GM19397 (cell line): ENCODE results near the gene CASP1.
"Not testable (repeated sequence)": the region's sequence is repeated elsewhere in the genome, so short reads cannot be mapped to it uniquely, and the experiment has no call there.

Experiments
- ATAC-seq: cut with Tn5 transposase; IDR thresholded peaks from one replicate; pipeline ENCODE4 v1.9.1; 2021; ENCODE audit warnings: mild to moderate bottlenecking, moderate library complexity; ENCODE audit not compliant: unreplicated experiment

Gene CASP1

DNA sequence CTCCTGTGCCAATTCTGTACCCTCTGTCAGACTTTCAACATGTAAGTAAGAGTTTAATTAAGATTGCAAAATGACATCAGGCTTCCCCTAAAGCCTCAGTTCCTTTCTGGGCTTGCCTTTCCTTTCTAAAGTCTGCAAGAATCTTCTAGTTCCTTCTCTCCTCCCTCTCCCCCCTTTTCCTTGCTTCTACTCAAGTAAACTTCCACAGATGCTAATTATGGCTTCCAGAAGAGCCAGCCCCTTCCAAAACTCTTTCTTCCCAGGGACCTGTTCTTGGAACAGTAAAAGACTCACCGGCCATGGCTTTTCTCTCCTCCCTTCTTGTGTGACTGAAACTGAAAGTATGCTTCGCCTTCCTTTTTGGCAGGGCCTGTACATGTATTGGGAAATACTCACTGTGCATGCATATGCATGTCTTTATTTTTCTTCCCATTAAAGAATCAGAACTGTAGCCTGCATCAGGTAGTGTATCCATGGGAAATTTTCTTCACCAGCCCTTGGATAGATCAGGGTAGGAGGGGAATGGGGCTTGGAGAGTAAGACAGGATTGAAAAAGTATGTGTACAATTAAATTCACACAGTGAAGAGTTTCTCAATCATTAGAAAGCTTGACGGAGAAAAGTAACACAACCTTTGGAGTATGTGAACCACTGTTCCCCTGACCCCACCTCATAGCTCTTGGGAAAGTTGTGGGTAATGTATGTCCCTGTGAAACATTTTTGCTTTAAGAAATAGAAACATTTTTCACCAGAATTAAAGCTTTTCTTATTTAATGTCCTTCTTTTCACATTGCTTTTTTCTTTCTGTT lies at the start of gene CASP1:
CASP1 (minus strand) TSS at position 332 of the 808 bp plus-strand sequence; CDS start at position 301, 31 bp downstream.
- ATAC-seq: peak; percentile 88

DNA sequence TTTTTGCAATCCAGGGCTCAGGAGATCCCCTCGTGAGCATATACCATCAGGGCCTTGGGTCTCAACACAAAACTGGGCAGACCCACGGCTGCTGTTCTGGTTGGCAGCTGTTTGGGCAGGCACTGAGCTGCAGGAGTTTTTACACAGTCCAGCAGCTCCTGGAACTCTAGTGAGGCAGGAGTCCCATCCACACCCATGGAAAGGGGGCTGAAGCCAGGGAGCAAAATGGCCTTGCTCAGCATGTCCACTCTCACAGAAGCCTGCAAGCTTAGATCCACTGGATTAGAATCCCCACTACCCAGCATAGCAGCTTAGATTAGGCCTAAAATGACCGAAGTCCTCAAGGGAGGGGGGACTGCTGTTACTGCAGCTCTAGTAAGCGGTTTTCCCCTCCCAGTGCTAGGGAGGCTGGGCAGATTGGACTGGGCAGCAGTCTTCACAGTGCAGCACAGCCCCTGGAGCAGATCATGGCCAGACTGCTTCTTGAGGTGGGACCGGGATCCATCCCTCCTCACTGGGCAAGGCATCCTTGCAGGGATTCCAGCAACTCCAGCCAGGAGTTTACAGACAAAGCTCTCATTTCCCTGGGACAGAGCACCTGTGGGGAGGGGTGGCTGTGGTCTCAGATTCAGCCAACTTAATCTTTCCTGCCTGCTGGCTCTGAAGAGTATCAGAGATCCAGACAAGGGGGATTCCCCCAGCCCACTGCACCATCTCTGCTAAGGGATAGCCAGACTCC lies 46.6 kb upstream of the CASP1 start:
- ATAC-seq: no peak

DNA sequence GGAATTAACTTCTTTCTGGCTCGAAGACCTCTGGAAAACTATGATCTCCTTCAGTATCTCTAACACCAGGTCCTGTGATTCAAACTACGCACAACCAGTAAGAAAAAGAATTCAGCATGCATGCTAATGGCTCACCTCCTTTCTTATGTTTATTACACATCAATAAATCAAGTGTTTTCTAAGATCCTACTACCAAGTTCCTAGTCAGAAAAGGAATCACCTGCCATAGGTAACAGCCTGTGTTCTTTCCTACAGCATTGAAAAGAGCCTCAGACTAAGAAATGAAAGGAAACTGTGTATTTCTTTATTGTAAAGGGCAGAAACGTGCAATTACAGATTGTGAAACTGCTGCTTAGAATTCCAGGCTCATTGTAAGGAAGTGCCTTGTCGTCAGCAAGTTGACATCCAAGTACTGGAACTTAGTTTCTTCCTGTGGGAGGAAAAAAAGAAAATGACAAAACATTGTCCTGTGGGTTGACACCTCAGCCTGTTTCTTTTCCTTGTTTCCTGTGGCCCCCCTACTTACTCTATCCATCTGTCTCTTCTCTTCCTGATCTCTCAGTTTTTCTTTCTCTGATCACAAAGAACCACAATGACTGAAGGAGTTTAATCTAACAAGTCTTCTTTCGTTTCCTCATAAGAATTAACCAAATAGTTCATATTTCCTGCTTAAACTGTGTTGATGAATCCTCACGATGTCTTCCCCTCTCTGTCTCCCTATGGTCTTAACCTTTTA lies 45.4 kb upstream of the CASP1 start:
- not testable (repeated sequence) for ATAC-seq

GRCh38 chr11:105078283-105078682 lies 43.3 kb upstream of the CASP1 start:
- no peak for ATAC-seq

DNA sequence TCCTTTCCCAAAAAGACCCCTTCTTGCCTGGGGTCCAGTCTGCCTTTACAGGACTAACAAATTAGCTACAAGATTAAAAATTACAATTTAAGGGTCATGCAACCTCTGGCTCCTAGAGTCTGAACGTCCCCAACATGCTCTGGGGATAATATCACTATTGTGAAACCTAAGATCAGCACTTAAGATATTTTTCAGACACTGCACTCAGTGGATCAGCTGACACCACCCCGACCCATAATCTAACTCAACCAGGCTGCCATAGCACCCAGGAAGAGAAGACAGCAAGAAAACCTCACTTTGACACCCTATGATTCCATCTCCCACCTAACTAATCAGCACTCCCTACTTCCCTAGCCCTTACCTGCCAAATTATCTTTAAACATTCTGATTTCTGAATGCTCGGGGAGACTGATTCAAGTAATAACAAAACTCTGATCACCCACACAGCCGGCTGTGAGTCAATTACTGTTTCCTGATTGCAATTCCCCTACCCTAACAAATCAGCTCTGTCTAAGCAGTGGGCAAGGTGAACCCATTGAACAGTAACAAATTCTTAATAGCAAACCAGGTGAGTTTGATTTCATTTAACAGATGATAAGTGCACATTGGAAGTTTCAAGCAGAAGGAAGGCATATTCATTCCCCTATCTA lies 42.3 kb upstream of the CASP1 start:
- not testable (repeated sequence) for ATAC-seq

GRCh38 chr11:105074166-105074530 lies 39.2 kb upstream of the CASP1 start:
- ATAC-seq: no peak

GRCh38 chr11:105073456-105074165 lies 38.7 kb upstream of the CASP1 start:
- ATAC-seq: no peak

DNA sequence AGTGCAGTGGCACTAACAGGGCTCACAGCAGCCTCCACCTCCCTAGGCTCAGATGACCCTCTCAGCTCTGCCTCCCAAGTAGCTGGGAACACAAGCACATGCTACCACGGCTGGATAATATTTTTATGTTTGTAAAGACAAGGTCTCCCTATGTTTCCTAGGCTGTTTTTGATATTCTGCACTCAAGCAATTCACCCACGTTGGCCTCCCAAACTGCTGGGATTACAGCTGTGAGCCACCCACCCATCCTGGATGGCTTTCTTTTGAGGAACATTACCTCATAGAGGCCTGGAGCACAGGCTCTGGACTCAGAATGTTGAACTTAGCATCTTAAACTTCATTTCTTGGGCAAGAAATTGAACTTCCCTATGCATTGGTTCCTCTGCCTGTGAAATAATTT lies 37.1 kb upstream of the CASP1 start:
- ATAC-seq: not testable (repeated sequence)

DNA sequence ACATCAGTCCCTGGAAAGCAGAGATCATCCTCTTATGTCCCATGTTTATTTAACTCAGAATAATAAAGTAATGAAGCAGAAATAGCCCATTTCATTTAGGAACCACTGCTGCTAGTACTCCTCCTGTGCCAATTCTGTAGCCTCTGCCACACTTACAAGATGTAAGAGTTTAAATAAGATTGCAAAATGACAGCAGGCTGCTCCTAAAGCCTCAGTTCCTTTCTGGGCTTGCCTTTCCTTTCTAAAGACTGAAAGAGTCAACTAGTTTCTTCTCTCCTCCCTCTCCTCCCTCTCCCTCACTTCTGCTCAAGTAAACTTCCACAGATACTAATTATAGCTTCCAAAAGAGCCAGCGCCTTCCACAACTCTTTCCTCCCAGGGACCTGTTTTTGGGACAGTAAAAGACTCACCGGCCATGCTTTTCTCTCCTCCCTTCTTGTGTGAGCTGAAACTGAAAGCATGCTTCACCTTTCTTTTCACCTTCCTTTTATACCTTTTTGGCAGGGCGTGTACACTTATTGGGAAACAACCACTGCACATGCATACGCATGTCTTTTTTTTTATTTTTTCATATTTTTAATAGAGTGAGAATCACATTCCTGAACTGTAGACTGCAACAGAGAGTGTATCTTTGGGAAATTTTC lies 36.3 kb upstream of the CASP1 start:
- ATAC-seq: no peak

DNA sequence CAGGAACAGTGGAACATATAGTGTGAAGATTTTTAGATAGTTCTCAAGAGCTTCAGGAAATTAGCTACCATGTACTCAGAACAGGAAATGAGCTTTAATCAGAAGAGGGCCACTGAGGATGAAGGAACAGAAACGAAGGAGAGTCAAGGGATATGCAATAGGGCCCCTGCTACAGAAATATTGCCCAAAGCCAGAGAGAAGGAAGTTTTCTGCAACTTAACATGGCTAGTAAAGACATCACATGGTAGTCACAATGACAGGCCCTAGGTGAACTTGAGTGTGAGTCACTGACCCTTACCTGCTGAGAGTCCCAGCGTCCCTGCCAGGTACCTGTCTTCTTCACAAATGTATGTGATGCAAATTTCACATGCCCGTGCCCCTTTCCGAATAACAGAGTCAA lies 35.4 kb upstream of the CASP1 start:
- no peak for ATAC-seq

- not testable (repeated sequence) for ATAC-seq
These were observed 34.8 kb upstream of the CASP1 start for GRCh38 chr11:105069749-105070148.

- not testable (repeated sequence) for ATAC-seq
These were observed 28.4 kb upstream of the CASP1 start for GRCh38 chr11:105063245-105063941.

DNA sequence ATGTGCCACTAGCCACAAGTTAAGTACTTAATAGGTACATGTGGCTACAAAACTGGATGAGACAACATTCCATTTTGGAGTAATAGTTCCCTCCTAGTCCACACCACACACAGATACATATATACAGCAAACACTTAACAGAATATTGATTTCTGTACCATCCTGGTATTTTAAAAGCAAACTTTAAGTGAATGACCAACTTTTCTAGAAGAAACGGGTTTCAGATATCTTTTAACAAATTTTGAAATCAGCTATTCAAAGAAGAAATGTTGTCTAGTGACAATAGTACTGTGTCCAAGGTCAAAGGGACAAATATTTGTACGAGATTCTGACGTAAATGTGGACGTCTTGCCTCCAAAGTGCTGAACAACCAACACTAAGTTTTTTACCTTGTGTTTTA lies 22.5 kb upstream of the CASP1 start:
- ATAC-seq: no peak

DNA sequence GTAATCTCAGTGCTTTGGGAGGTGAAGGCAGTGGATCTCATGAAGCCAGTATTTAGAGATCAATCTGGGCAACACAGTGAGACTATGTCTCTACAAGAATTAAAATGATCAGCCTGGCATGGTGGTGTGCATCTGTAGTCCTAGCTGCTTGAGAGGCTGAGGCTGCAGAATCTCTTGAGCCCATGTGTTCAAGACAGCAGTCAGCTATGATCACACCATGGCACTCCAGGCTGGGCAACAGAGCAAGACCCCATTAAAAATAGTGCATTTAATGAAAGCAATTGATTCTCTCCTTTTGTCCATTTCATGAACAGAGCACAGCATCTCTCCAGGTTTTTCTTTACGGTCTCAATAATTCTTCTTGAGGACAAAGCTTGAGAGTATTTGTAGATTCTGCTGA lies 21.5 kb upstream of the CASP1 start:
- ATAC-seq: no peak

- ATAC-seq: no peak
These were observed 20.0 kb upstream of the CASP1 start for GRCh38 chr11:105054723-105055493.

DNA sequence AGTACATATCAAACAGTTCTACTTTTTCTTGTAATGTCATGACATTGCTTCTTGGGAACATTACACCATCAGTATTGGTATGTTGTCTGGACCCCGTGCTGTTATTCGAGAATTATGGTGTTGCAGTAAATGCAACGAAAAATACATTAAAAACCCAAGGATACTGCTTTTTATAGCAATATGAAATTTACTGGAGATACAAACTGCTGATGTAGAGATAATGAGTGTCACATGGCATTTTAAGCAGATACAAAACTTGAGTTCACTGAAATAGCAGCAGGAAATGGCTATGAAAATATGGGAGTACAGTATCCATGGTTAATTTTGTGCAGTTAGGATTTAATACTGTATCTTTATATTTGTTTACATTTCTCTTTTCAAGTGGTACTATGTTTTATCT lies 17.5 kb upstream of the CASP1 start:
- ATAC-seq: no peak

DNA sequence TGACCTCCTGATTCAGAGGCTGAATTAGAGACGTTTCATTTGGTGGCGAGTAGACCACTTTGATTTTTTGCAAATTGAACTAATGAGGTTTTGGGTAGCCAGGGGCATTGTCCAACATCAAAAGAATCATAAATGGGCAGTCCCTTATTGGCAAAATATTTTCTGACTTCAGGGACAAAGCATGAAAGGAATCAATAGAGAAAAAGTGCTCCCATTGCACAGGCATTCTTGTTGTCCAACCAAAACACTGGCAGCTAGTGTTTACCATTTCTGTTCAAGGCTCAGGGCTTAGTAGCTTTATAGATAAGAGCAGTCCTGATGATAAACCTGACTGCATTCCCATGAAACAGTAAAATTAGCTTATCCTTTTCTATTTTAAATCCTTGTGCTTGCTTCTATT lies 16.6 kb upstream of the CASP1 start:
- ATAC-seq: no peak

- ATAC-seq: no peak
These were observed 14.5 kb upstream of the CASP1 start for GRCh38 chr11:105049481-105049880.
